ENCODE measurements around the gene OSBPL5.

The OSBPL5 gene

DNA sequence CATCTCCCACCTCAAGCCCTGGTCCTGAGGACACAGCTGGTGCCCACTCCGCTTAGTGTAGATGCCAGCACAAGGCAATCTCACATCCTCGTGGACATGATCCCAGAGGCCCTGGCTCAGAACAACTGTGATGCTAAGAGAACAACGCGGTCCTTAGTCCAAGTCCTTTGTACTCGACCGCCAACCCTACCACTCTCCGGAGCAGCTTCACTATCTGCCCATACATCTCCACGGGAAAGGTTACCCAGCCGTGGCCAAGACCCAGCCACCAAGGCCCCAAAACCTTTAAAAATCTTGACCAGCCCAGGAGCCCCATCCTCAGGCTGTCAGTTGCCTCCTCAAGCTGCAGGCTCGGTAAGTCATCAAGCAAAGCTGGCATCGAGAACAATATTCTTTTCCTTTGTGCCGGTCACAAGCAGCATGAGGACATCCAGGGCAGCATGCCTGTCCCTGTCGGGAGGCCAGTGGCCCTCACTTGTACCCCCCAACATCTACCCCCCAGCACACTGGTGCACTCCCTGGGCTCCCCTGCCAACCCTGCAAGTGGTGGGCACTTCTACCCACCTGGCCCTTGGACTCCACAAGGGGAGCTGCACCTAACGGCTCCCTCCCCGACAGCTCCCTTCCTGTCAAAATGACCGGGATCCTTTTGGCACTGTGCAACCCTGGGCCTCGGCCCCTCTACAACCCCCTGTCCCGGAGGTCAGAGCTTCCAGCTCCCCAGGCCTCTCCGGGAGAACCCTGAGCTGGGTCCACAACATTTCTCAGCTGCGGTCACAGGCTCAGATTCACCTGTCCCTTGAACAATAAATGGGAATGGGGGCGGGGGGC is 2.5 kb downstream of the OSBPL5 start:
- DNase-seq = no peak

DNA sequence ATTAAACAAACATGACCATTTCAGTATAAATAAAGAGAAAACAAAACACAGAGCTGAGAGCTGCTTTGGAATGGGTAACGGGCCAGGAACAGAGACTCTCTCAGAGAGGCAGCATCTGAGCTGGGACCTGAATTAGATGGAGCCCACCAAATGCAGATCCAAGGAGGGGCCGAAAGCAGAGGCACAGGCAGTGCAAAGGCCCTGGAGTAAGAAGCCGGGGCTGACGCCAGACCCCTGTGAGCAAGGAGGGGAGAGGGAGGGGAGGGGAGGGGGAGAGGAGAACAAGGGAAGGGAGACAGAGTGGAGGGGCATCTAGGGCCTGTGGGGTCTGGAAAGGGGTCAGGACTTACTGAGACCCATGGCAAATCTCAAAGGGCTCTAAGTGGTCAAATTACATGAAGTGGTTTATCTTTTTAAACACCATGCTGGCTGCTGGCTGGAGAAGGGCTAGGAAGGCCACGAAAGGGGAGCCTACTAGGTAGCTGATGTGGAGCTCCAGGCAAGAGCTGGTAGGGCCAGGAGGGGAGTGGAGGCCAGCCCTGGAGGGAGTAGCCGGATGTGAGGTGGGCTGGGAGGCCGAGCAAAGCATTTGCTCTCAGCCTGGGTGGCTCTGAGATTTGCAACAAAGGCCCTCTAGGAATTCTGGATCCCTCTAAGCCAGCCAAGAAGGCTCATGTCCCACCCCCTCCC is 3.2 kb downstream of the OSBPL5 start:
- no peak for DNase-seq

DNA sequence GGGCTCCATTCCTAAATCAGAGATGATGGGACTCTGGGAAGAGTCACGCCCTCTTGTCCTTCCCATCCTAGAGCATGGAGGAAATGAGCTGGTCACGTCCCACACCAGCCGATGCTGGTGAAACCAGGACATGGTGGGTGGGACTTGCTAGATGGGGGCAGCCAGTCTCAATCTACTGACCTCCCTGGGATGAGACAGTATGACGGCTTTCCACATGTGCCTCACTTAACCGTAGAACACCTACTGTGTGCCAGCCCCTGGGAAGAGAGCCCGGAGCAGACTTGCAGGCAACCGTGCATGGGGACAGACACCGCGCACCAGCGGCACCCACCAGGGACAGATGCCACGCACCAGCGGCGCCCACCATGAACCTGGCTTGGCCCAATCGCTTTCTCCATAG is 3.8 kb downstream of the OSBPL5 start:
- no peak for DNase-seq

DNA sequence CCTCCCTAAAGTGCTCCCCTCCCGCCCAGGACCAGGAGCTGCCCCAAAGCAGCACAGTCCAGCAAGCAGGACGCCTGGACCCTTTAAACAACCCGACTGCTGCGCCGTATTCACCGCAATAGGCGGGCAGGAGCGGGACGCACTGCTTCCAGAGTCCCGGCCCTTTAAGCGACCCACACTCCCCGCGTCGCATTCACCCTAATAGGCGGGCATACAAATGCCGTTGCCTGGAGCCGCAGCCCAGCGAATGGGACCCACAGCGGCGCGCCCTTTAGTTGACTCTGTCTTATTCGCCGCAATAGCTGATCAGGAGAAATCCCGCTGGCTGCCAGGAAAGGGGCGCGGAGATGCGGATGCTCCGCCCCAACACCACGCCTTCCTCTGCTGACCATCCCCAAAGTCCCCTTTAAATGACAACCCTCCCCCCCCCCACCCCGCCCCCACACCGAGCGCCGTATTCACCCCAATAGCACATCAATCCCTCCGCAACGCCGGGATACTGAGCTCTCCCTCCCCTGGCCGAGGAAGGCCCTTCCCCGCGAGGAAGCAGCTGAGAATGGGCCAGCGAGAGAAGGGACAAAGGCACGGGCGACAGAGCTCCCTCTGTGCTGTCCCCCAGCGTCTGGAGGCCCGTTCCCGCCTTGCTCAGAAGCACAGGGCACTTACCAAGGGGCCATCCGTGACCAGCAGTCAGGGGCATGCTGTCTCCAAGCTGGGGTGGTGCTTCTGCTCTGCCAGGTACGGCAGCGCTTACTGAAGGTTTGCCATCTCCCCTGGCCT is 4.7 kb downstream of the OSBPL5 start:
- no peak for DNase-seq

DNA sequence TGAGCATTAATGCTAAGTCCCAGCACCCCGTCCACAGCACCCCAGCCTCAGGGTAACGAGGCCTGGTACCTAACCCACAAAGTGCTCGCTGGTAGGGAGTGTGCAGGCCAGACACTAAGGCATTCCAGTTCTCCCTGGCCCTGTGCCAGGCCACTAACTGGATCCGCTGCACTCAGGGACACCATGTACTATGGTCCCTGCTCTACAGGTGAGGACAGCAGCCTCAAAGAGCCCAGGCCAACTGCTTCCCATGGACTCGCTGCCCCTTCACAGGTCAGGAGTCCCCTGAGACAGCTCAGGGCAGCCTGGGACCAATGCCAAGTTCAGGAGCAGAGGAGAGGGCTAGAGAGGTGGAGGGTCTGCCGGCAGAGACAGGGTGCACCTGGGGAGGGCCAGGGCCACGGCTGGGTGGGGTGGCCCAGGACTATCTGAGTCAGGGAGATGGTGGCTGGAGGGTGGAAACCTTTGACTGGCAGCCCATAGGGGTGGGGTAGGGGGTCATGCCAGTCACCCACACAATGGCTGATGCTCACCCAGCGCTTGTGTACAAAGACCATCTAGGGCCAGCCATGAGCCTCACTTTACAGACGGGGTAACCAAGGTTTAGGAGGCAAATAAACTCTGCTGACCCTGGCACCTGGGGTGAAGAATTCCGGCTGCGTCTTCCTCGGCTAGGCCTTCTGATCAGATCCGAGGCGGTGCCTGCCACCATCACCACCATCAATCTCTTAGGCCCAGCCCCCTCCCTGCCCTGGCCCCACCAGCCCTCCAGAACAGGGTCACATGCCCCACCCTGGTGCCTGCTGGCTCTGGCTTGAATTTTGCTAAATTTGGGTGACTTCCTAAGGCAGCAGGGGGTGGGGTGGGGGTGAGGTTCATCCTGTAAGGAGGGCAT is 5.6 kb downstream of the OSBPL5 start:
- no peak for DNase-seq

- DNase-seq = no peak
These were observed 6.3 kb downstream of the OSBPL5 start for GRCh38 chr11:3158821-3159220.

DNA sequence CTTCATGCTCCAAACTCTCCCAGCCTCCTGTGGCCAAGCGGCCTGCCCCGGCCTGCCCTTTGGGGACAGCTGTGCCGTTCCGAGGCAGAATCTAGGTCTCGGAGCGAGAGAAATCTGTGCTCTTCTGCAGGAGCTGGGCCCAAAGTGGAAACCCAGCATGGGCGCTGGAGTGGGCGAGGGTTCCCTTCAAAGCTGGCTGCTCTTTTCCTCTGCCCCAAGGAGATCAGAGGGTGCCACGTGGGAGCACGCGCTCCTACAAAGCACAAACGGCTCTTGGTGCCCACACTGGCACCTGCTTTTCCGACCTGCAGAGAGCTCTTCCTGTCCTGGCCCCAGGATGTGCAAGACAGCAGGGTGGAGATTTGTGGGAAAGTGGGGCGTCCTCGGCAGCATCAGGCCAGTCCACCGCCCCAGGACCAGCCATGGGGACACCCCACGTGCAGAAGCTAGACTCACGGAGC is 6.9 kb downstream of the OSBPL5 start:
- no peak for DNase-seq

DNA sequence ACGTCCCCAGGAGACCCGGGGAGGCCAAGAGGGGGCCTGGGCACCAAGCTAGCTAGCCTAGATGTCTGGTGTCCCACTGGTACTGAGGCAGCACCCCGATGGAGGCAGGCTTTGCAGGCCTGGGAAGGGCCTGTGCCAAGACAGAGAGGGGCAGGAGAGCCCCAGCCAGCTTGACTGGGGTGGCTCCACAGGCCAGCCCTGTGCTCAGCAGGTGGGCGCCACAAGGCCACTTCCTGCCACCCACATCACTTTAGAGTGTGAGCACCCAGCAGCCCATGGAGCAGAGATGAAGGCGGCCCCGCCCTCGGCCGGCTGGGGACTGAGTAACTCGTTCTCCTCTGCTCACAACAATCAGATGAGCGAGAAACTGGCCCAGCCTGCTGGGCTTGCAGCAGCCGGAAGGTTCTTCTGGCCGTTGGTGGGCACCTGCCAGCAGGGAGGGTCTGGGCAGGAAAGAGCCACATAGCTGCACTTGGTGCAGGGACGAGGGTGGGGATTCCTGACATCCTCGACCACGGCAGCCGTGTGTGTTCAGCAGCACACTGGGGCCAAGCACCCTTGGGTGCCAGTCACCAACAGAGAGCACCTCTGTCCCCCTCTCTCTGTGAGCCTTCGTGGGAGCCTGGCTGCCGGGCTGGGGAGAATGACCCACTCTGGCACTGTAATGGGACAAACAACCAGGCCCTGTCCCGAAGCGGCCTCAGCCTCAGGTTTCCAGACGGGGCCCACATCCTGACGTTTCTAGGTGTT is 7.6 kb downstream of the OSBPL5 start:
- DNase-seq = no peak

DNA sequence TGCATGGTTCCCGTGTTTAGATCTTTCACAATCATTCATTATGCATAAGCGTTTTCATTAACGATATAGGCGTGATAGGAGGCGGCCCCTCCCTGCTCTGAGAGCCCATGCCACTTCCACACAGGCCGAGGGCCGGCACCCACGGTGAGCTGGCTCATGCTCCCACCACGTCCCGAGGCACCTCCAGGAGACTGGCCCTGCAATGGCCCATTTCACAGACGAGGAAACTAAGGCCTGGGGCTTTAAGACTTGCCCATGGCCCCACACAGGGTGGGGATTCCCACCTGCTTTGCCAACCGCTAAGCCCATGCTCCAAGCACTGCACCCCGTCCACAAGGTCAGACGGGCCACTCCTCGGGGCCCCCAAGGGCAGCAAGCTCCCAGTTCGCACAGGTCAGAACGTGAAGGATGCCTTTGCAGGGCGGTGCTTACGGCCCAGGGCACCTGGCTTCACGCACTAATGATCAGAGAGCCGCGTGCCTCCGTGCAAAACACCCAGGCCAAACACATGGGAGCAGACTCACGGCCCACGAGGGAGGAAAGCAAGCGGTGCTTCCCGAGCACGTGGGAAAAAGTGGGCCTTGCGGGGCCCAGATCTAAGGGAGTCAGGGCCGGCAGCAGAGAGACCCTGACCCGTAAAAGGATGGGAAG is 8.3 kb downstream of the OSBPL5 start:
- DNase-seq = no peak

- no peak for DNase-seq
These were observed 8.8 kb downstream of the OSBPL5 start for GRCh38 chr11:3156282-3156660.

DNA sequence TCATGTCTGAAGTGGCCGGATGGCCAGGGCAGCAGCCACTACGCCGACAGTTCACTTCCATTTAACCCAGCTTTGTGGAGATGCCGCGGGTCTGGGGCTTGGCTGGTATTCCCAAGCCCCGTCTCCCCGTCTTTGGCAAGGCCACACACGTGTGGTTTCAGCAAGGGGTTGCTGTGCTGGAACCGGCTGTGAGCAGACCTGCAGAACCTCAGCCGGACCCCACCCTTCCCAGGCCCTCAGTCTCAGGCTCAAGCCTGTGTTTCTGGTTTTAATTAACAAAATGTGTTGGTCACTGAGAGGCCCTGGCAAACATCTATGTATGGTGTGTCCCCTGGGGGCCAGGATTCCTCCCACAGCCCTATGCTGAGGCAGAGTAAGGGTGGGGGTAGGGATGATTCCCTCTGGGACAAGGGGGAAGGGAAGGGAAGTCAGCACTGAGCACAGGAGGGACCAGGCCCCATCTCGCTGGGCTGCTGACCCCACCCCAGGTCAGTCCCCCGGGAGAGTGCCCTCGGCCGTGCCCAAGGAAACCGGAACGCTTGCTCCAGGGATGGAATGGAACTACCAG is 9.3 kb downstream of the OSBPL5 start:
- DNase-seq = no peak

DNA sequence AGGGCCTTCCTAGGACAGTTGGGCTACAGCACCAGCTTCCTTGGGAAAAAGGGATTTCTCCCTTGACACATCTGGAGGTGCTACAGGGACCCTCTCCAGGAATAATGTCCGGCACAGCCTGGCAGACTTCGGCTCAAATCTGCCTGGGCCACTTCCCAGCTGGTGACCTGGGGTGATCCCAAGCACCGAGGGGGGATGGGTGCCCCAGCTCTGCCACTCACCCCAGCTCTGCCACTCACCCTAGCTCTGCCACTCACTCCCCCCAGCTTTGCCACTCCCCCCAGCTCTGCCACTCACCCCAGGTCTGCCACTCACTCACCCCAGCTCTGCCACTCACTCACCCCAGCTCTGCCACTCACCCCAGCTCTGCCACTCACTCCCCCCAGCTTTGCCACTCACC is 9.9 kb downstream of the OSBPL5 start:
- DNase-seq = no peak

DNA sequence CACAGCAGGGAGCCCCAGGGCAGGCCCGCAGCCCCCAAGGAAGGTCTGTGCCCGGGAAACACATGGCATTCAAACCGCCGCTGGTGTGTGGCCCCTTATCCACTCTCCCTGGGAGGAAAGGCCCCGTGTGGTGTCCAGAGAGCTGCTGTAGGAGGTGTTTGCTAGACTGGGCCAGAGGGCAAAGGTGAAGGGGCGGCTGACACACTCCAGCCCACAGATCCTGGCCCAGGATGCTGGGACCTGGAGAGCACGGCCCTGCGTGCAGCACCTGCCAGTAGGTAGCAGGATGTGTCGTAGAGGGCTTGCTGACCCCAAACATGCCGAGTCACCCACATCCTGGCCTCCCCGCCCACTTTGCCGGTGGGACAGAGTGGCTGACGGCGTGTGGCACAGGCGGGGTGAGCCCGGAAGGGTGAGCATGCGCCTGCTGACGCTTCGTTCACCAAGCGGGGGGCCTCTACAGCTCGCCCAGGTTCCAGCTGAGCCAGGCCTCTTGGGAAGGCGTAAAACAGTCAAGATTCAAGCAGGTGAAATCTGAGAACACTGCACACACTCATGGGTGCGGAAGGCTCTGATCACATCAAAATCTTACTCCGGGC is 11.0 kb downstream of the OSBPL5 start:
- DNase-seq = peak; percentile 18

- DNase-seq = no peak
These were observed 11.7 kb downstream of the OSBPL5 start for GRCh38 chr11:3153291-3153861.

GRCh38 chr11:3152471-3153110 is 12.5 kb downstream of the OSBPL5 start:
- DNase-seq = no peak

- DNase-seq = no peak
These were observed 14.4 kb downstream of the OSBPL5 start for GRCh38 chr11:3150726-3151125.

DNA sequence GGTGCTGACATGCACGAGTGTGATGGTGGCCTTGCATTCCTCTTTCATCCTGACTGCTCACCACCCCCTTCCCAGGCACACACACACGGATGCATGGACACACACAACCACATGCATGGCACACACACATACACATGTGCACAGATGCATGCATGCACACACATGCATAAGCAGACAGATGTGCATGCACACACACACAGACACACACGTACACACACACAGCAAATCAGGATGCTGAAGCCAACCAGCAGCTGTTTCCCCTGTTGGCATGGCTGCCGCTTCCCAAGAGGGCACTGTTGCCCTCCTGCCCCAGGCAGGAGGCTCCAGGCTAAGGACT is 15.3 kb downstream of the OSBPL5 start:
- no peak for DNase-seq

- DNase-seq = no peak
These were observed 15.9 kb downstream of the OSBPL5 start for GRCh38 chr11:3148990-3149851.
